EL (cell line): Measurements from ENCODE around the gene TEKT1.
"Not testable (repeated sequence)": the region's sequence is repeated elsewhere in the genome, so short reads cannot be mapped to it uniquely, and the experiment has no call there.

ENCODE experiments used
- DNase-seq: peaks from one replicate; pipeline ENCODE4 v3.0.0-alpha.2; 2016

Gene TEKT1

GRCh38 chr17:6831661-6832263, at the start of gene TEKT1:
Gene TEKT1, minus strand, starts transcription at chr17:6831729. Its CDS starts 1,353 bp downstream, at chr17:6830376.
- DNase-seq: peak; percentile 32

GRCh38 chr17:6879221-6879975, 47.9 kb upstream of the TEKT1 start:
- DNase-seq: not testable (repeated sequence)

- DNase-seq: not testable (repeated sequence)
These were observed 43.7 kb upstream of the TEKT1 start for GRCh38 chr17:6875276-6875675.

- no peak for DNase-seq
These were observed 41.4 kb upstream of the TEKT1 start for GRCh38 chr17:6872936-6873335.

GRCh38 chr17:6870841-6871240, 39.3 kb upstream of the TEKT1 start:
- DNase-seq: no peak

GRCh38 chr17:6868582-6868981, 37.1 kb upstream of the TEKT1 start:
- DNase-seq: no peak

- no peak for DNase-seq
These were observed 36.3 kb upstream of the TEKT1 start for GRCh38 chr17:6867849-6868248.

DNA sequence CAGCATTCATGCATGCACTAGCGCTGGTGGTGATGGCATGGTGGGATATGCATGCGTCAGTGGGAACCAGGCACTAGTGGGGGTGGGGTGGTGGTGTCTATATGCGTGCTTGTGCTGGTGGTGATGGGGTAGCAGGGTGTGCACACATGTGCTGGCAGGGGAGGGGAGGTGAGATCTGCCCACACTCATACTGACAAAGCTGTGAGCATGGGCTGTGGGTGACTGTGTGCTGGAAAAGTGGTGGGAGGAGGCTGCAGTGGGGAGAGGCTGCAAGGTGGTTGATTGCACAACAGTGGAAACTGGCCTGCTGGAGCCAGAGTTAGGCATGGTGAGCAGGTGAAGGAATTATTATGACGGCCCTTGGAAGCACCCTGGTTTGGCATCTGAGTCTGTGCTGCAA, 31.3 kb upstream of the TEKT1 start:
- DNase-seq: no peak

DNA sequence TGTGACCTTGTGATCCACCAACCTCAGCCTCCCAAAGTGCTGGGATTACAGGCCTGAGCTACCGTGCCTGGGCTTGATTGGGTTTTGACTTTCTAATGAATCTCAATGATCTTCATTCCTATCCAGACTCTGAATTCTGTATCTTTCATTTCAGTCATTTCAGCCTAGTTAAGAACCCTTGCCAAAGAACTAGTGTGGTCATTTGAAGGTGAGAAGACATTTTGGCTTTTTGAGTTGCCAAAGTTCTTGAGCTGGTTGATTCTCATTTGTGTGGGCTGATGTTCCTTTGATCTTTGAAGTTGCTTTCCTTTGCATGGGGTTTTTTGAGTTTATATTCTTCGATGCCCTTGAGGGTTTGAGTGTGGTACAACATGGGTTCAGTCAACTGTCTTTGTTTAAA, 30.6 kb upstream of the TEKT1 start:
- no peak for DNase-seq

GRCh38 chr17:6857904-6858303, 26.4 kb upstream of the TEKT1 start:
- DNase-seq: no peak

GRCh38 chr17:6857336-6857735, 25.8 kb upstream of the TEKT1 start:
- no peak for DNase-seq

DNA sequence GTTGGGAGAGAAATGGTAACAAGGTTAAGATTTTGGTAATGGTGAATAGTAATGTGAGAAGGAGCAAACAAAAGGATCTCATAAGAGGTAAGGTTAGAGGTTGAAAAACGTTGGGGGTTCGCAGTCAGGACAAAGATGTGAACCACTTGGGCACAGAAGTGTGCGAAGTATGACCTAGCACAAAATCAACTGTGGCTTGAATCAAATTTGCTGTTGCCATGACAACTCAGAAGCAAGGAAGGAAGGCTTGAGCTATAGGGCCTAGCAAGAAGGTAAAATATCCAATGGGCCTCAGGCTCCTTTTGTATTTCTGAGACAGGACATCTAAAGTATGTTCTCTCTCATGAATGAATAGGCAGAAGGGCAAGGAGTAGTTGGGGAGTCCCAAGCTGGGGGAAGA, 24.5 kb upstream of the TEKT1 start:
- DNase-seq: no peak

DNA sequence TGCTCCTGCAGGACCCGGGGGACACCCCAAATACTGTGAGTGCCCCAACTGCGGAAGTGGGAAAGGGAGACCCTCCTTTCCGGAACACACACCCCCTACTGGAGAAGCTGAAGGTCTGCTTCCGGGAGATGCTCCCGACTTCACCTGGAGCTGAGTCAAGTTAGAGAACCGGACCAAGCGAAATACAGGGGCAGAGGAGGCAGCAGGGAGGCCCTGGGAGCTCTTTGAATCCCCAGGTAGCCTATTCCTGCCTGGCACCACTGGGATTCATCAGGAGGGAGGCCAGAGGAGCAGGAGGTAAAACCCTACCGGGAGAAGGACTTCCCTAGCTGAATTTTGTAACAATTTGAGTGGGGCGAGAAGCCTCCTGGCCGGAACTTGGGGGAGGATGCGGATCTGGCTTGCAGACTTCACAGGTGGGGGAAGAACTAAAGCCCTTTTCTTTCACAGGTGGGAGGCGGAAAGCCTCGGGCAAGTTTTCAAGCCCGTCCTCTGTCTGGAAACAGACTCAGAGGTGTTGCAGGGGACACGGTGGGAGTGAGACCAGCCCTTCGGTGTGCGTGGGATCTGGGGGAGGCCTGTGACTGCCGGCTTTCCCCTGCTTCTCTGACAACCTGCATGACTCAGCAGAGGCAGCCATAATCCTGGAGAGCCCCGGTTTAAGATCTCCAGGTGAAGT, 22.4 kb upstream of the TEKT1 start:
- DNase-seq: peak; percentile 8

DNA sequence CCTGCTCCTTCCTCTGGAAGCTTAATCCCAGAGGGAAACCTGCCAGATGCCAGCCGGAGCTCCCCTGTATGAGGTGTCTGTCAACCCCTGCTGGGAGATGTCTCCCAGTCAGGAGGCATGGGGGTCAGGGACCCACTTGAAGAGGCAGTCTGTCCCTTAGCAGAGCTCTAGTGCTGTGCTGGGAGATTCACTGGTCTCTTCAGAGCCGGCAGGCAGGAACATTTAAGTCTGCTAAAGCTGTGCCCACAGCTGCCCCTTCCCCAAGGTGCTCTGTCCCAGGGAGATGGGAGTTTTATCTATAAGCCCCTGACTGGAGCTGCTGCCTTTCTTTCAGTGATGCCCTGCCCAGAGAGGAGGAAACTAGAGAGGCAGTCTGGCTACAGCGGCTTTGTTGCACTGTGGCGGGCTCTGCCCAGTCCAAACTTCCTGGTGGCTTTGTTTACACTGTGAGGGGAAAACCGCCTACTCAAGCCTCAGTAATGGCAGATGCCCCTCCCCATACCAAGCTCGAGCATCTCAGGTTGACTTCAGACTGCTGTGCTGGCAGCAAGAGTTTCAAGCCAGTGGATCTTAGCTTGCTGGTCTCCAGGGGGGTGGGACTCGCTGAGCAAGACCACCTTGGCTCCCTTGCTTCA, 17.1 kb upstream of the TEKT1 start:
- DNase-seq: not testable (repeated sequence)

- not testable (repeated sequence) for DNase-seq
These were observed 14.6 kb upstream of the TEKT1 start for GRCh38 chr17:6846138-6846537.

DNA sequence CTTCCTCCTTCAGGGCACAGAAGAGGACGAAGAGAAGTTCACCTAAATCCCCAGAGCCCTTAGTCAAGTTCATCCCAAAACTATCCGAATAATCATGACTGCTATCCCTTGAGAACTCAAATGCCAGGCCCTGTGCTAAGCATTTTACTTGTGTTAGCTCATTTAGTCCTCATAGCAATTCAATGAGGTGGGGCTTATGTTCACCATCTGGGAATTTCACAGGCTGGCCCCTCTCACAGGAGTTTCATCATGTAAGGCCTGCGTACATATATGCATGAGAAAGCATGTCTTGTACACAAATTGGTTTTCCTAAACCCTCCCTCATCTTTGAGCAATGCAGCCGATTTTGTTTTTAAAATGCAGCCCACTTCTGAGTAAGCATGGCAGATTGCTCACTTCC, 12.9 kb upstream of the TEKT1 start:
- not testable (repeated sequence) for DNase-seq

DNA sequence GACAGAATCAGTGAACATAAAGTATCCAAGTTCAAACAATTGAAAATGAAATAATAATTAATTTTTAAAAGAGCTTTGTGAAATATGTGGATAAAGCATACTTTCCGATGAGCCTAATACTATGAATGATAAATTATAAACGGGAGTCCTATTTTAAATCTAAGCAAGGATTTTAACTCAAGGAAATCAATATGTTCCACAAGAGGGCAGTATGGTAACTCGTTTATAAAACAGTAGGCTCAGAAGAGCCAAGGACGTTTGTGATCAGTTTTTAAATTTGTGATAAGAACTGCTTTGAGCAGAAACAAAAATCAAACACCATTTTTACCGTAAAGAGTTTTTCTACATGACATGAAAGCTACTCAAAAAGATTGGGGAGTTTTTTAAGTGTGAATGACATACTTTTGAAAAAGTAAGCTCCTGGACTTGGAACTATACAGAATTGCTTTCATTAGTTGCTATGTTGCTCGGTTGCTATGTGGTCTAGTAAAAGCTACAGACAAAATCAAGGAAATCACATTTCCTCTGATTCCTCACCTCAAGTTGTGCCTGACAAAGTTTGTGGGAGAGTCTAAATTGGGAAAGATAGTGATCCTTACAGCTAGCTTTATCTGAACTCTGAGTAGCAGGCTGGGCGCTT, 11.8 kb upstream of the TEKT1 start:
- peak; percentile 39 for DNase-seq

- not testable (repeated sequence) for DNase-seq
These were observed 10.2 kb upstream of the TEKT1 start for GRCh38 chr17:6841769-6842168.

DNA sequence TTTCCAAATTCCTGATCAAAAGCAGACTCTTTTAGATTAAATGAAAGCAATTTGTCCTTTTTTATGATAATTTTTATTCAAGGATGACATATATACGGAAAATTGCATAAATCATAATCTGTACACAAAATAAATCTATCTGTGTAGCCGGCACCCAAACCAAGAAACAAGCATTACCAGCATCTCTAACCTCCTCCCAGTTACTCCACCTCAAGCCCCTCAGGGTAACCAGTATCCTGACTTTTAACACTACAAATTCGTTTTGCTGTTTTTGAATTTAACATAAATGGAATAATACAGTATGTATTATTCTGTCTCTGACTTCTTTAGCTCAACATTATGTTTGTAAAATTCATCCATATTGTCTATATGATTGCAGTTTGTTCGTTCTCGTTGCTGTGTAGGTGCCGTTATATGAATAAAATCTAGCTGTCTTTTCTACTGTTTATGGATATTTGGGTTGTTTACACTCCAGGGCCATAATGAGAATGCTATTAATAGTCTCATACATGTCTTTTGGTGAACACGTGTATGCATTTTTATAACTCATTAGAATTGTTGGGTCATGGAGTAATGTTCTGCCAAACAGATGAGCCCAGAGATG, 1.0 kb downstream of the TEKT1 start:
- no peak for DNase-seq

GRCh38 chr17:6823011-6823442, 8.5 kb downstream of the TEKT1 start:
- DNase-seq: peak; percentile 61

DNA sequence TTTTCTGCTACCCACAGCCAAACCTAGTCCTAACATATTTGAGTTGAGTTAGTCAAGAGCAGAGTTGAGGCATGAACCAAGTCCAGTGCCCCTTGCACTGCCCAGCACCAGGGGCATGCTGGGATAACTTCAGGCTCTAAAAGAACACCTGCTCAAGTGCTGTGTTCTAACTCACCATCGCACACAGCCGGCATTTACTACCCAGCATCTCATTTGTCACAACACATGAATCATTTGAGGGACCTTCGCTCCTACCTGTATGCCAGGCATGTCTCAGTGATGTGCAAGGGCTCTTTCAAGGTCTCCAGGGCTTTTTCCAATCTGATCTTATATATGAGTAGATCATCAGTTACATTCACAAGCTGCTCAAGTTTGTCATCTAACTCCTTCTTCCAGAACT, 12.6 kb downstream of the TEKT1 start:
- DNase-seq: no peak

DNA sequence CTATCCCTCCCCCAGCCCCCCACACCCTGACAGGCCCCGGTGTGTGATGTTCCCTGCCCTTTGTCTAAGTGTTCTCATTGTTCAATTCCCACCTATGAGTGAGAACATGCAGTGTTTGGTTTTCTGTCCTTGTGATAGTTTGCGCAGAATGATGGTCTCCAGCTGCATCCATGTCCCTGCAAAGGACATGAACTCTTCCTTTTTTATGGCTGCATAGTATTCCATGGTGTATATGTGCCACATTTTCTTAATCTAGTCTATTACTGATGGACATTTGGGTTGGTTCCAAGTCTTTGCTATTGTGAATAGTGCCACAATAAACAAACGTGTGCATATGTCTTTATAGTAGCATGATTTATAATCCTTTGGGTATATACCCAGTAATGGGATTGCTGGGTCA, 15.2 kb downstream of the TEKT1 start:
- DNase-seq: not testable (repeated sequence)

DNA sequence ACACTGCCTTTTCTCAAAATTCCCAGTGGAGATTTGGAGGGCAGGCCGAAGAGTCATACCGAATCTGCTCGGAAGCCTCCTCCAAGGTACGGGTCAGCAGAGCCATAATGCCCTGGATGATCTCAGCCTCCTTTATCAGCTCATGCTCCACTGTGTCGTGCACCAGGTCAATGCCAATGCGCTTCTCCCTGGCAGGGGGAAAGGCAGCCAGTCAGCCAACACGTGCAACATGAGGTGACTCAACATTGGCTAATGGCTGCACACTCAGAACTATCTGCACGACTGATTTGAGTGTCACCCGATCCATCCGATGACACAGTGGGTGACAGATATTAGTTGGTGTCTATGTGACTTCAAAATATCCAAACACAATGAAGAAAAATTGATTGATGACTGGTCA, 15.8 kb downstream of the TEKT1 start:
- no peak for DNase-seq
